Subcutaneous preadipocyte (primary cell): ENCODE measurements around the gene GAL3ST3. TPM values are rescaled to one million over a fixed set of nuclear protein-coding genes. Genes with fewer than 3 reads are reported as not detected.

Source experiments
- total RNA-seq: library from RNA; depleted of rRNA; stranded (reverse); fragments of >200 nt; gene quantifications from 2 replicates; pipeline ENCODE4 v1.2.3, GENCODE V29; 2012

Gene GAL3ST3
- not detected in 2 replicates for total RNA-seq

GRCh38 chr11:66048547-66049323 lies at the start of gene GAL3ST3:
Gene GAL3ST3 (minus strand): TSS chr11:66049161. CDS start chr11:66045415, 3,746 bp downstream.

GRCh38 chr11:66069715-66070603 lies 21.0 kb upstream of the GAL3ST3 start, which contains the start of gene PACS1:
Gene PACS1 (plus strand): TSS chr11:66070272. CDS start chr11:66070487, 215 bp downstream.

GRCh38 chr11:66051766-66052663 lies 3.1 kb upstream of the GAL3ST3 start, which contains the start of gene SF3B2:
Gene SF3B2 (plus strand): TSS chr11:66052364. CDS start chr11:66052385, 21 bp downstream.

GRCh38 chr11:66026017-66026529 lies 22.9 kb downstream of the GAL3ST3 start, which contains the start of gene CATSPER1:
Gene CATSPER1 (minus strand): TSS chr11:66026479. CDS start chr11:66026379, 100 bp downstream.

GRCh38 chr11:66011785-66012303 lies 37.1 kb downstream of the GAL3ST3 start, which contains the start of gene CST6:
Gene CST6 (plus strand): TSS chr11:66012008. CDS start chr11:66012045, 37 bp downstream.

GRCh38 chr11:66001942-66002647 lies 46.9 kb downstream of the GAL3ST3 start, which contains the start of the genes BANF1 and EIF1AD:
Gene BANF1 (plus strand): TSS chr11:66002503. CDS start chr11:66003251, 748 bp downstream.
Gene EIF1AD (minus strand): TSS chr11:66002157. CDS start chr11:66000389, 1,768 bp downstream.

Other genes starting within 250 kb of the GAL3ST3 start
- gene SNX32, start 215.2 kb downstream of the GAL3ST3 start, total RNA-seq: 1.2 and 2.9 TPM in 2 replicates
- 768 and 957 TPM in 2 replicates for gene CFL1, start 191.0 kb downstream of the GAL3ST3 start, total RNA-seq
- 38.2 and 65.9 TPM in 2 replicates for gene MUS81, start 188.7 kb downstream of the GAL3ST3 start, total RNA-seq
- 38.3 and 39.7 TPM in 2 replicates for gene EFEMP2, start 176.4 kb downstream of the GAL3ST3 start, total RNA-seq
- gene CTSW, start 169.3 kb downstream of the GAL3ST3 start, total RNA-seq: under 0.01 TPM in 1 of 2 replicates, not detected in the other
- gene FIBP, start 160.7 kb downstream of the GAL3ST3 start, total RNA-seq: 241 and 303 TPM in 2 replicates
- 53.4 and 63.9 TPM in 2 replicates for gene CCDC85B, start 158.5 kb downstream of the GAL3ST3 start, total RNA-seq
- 42.3 and 103 TPM in 2 replicates for gene FOSL1, start 148.8 kb downstream of the GAL3ST3 start, total RNA-seq
- 35.6 and 38.1 TPM in 2 replicates for gene C11orf68, start 130.1 kb downstream of the GAL3ST3 start, total RNA-seq
- gene DRAP1, start 129.7 kb downstream of the GAL3ST3 start, total RNA-seq: 370 and 389 TPM in 2 replicates
- gene TSGA10IP, start 103.7 kb downstream of the GAL3ST3 start, total RNA-seq: not detected in 2 replicates
- 34.2 and 34.8 TPM in 2 replicates for gene SART1, start 87.4 kb downstream of the GAL3ST3 start, total RNA-seq
- gene EIF1AD, start 47.0 kb downstream of the GAL3ST3 start, total RNA-seq: 28.7 and 37.3 TPM in 2 replicates
- gene BANF1, start 46.7 kb downstream of the GAL3ST3 start, total RNA-seq: 22.9 and 27.9 TPM in 2 replicates
- gene CST6, start 37.2 kb downstream of the GAL3ST3 start, total RNA-seq: 0.20 TPM in 1 of 2 replicates, not detected in the other
- 0.78 TPM in 1 of 2 replicates, not detected in the other for gene CATSPER1, start 22.7 kb downstream of the GAL3ST3 start, total RNA-seq
- gene SF3B2, start 3.2 kb upstream of the GAL3ST3 start, total RNA-seq: 154 and 157 TPM in 2 replicates
- gene PACS1, start 21.1 kb upstream of the GAL3ST3 start, total RNA-seq: 15.8 and 21.3 TPM in 2 replicates
- 14.0 and 17.0 TPM in 2 replicates for gene KLC2, start 208.5 kb upstream of the GAL3ST3 start, total RNA-seq
- 81.6 and 93.1 TPM in 2 replicates for gene RAB1B, start 219.5 kb upstream of the GAL3ST3 start, total RNA-seq
- 0.73 TPM in 1 of 2 replicates, not detected in the other for gene CNIH2, start 229.0 kb upstream of the GAL3ST3 start, total RNA-seq
- 167 and 193 TPM in 2 replicates for gene YIF1A, start 240.0 kb upstream of the GAL3ST3 start, total RNA-seq
- gene TMEM151A, start 242.7 kb upstream of the GAL3ST3 start, total RNA-seq: under 0.01 and 0.20 TPM in 2 replicates